GM21360 (cell line): ENCODE data around the gene PIGQ.

Experiments
- ATAC-seq: cut with Tn5 transposase; IDR thresholded peaks from one replicate; pipeline ENCODE4 v1.9.1; 2021; ENCODE audit warnings: mild to moderate bottlenecking, moderate library complexity; ENCODE audit not compliant: unreplicated experiment

The PIGQ gene

GRCh38 chr16:566475-567372 is 3.0 kb upstream of the PIGQ start, which contains the start of gene NHLRC4:
TSS of gene NHLRC4 (plus strand) at chr16:567005. CDS start at chr16:568048, 1,043 bp downstream.
- no peak for ATAC-seq

GRCh38 chr16:567373-568256 is 2.2 kb upstream of the PIGQ start:
- ATAC-seq, result no peak

- ATAC-seq, result no peak
These were observed 1.1 kb upstream of the PIGQ start for GRCh38 chr16:568401-569258.

GRCh38 chr16:572865-573650 is 3.3 kb downstream of the PIGQ start:
- no peak for ATAC-seq

- ATAC-seq, result no peak
These were observed 4.4 kb downstream of the PIGQ start for GRCh38 chr16:574021-574760.

- no peak for ATAC-seq
These were observed 5.8 kb downstream of the PIGQ start for GRCh38 chr16:575354-576196.

- ATAC-seq, result no peak
These were observed 6.5 kb downstream of the PIGQ start for GRCh38 chr16:576197-576822.

GRCh38 chr16:576823-577201 is 7.0 kb downstream of the PIGQ start:
- no peak for ATAC-seq

- ATAC-seq, result no peak
These were observed 8.0 kb downstream of the PIGQ start for GRCh38 chr16:577796-578195.

GRCh38 chr16:578232-578869 is 8.6 kb downstream of the PIGQ start:
- no peak for ATAC-seq

GRCh38 chr16:578870-579405 is 9.2 kb downstream of the PIGQ start:
- ATAC-seq, result no peak

GRCh38 chr16:580141-580945 is 10.6 kb downstream of the PIGQ start:
- ATAC-seq, result no peak

- ATAC-seq, result no peak
These were observed 11.3 kb downstream of the PIGQ start for GRCh38 chr16:580946-581498.

GRCh38 chr16:582218-582613 is 12.4 kb downstream of the PIGQ start:
- ATAC-seq, result no peak

GRCh38 chr16:582614-583331 is 13.0 kb downstream of the PIGQ start:
- no peak for ATAC-seq

- ATAC-seq, result no peak
These were observed 13.7 kb downstream of the PIGQ start for GRCh38 chr16:583470-583814.
